ENCODE measurements around the gene ZMAT3.

The ZMAT3 gene

GRCh38 chr3:178969004-178969700 is 102.5 kb downstream of the ZMAT3 start:
- TF ChIP-seq, protein P1, sequence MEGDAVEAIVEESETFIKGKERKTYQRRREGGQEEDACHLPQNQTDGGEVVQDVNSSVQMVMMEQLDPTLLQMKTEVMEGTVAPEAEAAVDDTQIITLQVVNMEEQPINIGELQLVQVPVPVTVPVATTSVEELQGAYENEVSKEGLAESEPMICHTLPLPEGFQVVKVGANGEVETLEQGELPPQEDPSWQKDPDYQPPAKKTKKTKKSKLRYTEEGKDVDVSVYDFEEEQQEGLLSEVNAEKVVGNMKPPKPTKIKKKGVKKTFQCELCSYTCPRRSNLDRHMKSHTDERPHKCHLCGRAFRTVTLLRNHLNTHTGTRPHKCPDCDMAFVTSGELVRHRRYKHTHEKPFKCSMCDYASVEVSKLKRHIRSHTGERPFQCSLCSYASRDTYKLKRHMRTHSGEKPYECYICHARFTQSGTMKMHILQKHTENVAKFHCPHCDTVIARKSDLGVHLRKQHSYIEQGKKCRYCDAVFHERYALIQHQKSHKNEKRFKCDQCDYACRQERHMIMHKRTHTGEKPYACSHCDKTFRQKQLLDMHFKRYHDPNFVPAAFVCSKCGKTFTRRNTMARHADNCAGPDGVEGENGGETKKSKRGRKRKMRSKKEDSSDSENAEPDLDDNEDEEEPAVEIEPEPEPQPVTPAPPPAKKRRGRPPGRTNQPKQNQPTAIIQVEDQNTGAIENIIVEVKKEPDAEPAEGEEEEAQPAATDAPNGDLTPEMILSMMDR (conservative IDR thresholded peaks at IDR 0.05; ENCODE audit: low read depth, low read length): no peak
- H3K79me2 ChIP-seq (ENCODE audit: insufficient read depth, low read depth): no peaks in the 10 kb centered on the region
- no peaks in the 10 kb centered on the region for H3K27me3 ChIP-seq (ENCODE audit: insufficient read depth, low read depth)
- H3K4me3 ChIP-seq (IDR thresholded peaks at IDR 0.05; ENCODE audit: insufficient read depth, low read depth, low read length): no peak overlapping the region
- H4K20me1 ChIP-seq (ENCODE audit: insufficient read depth): no peaks in the 10 kb centered on the region
- H3K4me2 ChIP-seq: no peak overlapping the region
- H3K36me3 ChIP-seq (ENCODE audit: insufficient read depth): no peaks in the 10 kb centered on the region
- peaks cover 13% of the 10 kb centered on the region for H3K4me1 ChIP-seq (ENCODE audit: low read depth, poor library complexity, severe bottlenecking)
- no peak overlapping the region for H3K27ac ChIP-seq
- H3K9ac ChIP-seq: no peak overlapping the region
- H2AFZ ChIP-seq (ENCODE audit: low read depth): no peak overlapping the region
